GM12878 (cell line): Measurements from ENCODE around the gene EIF2B5. TPM values are rescaled to one million over a fixed set of nuclear protein-coding genes. Genes with fewer than 3 reads are reported as not detected.

ENCODE experiments used
- ATAC-seq: fragments of 200-7000 bp; cut with Tn5 transposase; 3 replicates; pipeline ENCODE4 v1.9.1; 2020; ENCODE audit warnings: mild to moderate bottlenecking, moderate library complexity
- BruUV-seq: library from RNA; stranded (reverse); fragments of 400-500 nt; replicated peaks from 2 replicates; lab custom pipeline; 2021; lab: Mats Ljungman, UMichigan
- CTCF ChIA-PET: fragments of 300-600 bp; sonication (Branson Sonifier 250); formaldehyde crosslinking; extraction: SDS; loops from one replicate; lab custom pipeline; 2021; ENCODE audit warnings: inconsistent platforms; lab: Yijun Ruan, JAX
- POLR2A ChIA-PET: fragments of 350-600 bp; formaldehyde crosslinking; extraction: SDS; loops from one replicate; lab custom pipeline; 2021; ENCODE audit warnings: inconsistent platforms; lab: Charles Lee
- RAD21 ChIA-PET: fragments of 300-600 bp; sonication (Branson Sonifier 250); formaldehyde crosslinking; loops from one replicate; lab custom pipeline; 2023; ENCODE audit warnings: antibody characterized with exemption; ENCODE audit not compliant: unreplicated experiment; lab: Charles Lee
- SMC1A ChIA-PET: fragments of 300-600 bp; sonication (Branson Sonifier 250); formaldehyde crosslinking; loops from one replicate; lab custom pipeline; 2023; ENCODE audit not compliant: unreplicated experiment, uncharacterized antibody; lab: Charles Lee
- DNase-seq: peaks from one replicate; pipeline ENCODE4 v3.0.0-alpha.2; 2011; ENCODE audit warnings: low read depth, low spot score
- FAIRE-seq: peaks from 3 replicates; lab custom pipeline; 2011; peaks lifted over from hg19 to GRCh38; lab: Jason Lieb, UNC
- H2AFZ ChIP-seq: 2 replicates; pipeline ENCODE4 v1.6.0; 2011; ENCODE audit warnings: low read depth, low read length, control low read depth; ENCODE audit not compliant: control insufficient read depth
- H3K27ac ChIP-seq: 2 replicates; pipeline ENCODE4 v1.5.1; 2011; ENCODE audit warnings: control low read depth; ENCODE audit not compliant: control insufficient read depth, insufficient read depth
- H3K27me3 ChIP-seq, 2 experiments: replicated peaks in 1 of 2; 2 replicates each; pipeline versions ENCODE4 v1.6.0 to v1.6.1; 2011; ENCODE audit warnings: low read length in 1 of 2; ENCODE audit not compliant: control insufficient read depth in 2 of 2, insufficient read depth in 2 of 2
- H3K36me3 ChIP-seq, 2 experiments: 2 replicates each; pipeline ENCODE4 v1.5.1; 2011; ENCODE audit warnings: low read length in 1 of 2; ENCODE audit not compliant: control insufficient read depth in 2 of 2, insufficient read depth in 2 of 2
- H3K4me1 ChIP-seq: 2 replicates; pipeline ENCODE4 v1.6.1; 2011; ENCODE audit warnings: mild to moderate bottlenecking, low read length, moderate library complexity, mixed read lengths; ENCODE audit not compliant: control insufficient read depth, insufficient read depth
- H3K4me2 ChIP-seq: 2 replicates; pipeline ENCODE4 v1.6.0; 2011; ENCODE audit warnings: control low read depth; ENCODE audit not compliant: control insufficient read depth, insufficient read depth
- H3K4me3 ChIP-seq: fragments of 200-600 bp; sonication (generic); 2 replicates; pipeline ENCODE4 v1.5.1; 2016
- H3K79me2 ChIP-seq: 2 replicates; pipeline ENCODE4 v1.6.0; 2011; ENCODE audit warnings: low read length; ENCODE audit not compliant: control insufficient read depth, insufficient read depth
- H3K9ac ChIP-seq: 2 replicates; pipeline ENCODE4 v1.8.0; 2011; ENCODE audit warnings: low read length, control low read depth, mixed read lengths; ENCODE audit not compliant: control insufficient read depth, insufficient read depth
- H3K9me3 ChIP-seq: replicated peaks from 3 replicates; pipeline ENCODE4 v1.5.1; 2011; ENCODE audit warnings: mild to moderate bottlenecking, low read length; ENCODE audit not compliant: control insufficient read depth, insufficient read depth
- H4K20me1 ChIP-seq: 2 replicates; pipeline ENCODE4 v1.6.0; 2011; ENCODE audit not compliant: control insufficient read depth, insufficient read depth
- BACH1 ChIP-seq: fragments of 450-650 bp; IDR thresholded peaks from 2 replicates; pipeline ENCODE4 v1.6.1; 2017; ENCODE audit warnings: mild to moderate bottlenecking, borderline replicate concordance
- FOXM1 ChIP-seq: IDR thresholded peaks from 2 replicates; pipeline ENCODE4 v1.6.1; 2012; ENCODE audit warnings: low read depth, mild to moderate bottlenecking, inconsistent platforms, low read length, moderate library complexity
- SMAD1 ChIP-seq: fragments of 450-650 bp; IDR thresholded peaks from 2 replicates; pipeline ENCODE4 v1.6.1; 2018; ENCODE audit warnings: mild to moderate bottlenecking, low read depth; ENCODE audit not compliant: partially characterized antibody
- WGBS: methylation state at CpG from one replicate; pipeline ENCODE4 v1.1.6; 2016; ENCODE audit warnings: low lambda C conversion rate; ENCODE audit not compliant: insufficient replicate concordance, insufficient coverage; ENCODE audit errors: missing lambda C conversion rate; 5-methylcytosine and 5-hydroxymethylcytosine counted together
- in situ Hi-C: fragments of 300-500 bp; cut with MboI; formaldehyde crosslinking; loops from 9 replicates; pipeline ENCODE4 v1.14.3; 2018; ENCODE audit warnings: mixed read lengths
- intact Hi-C: fragments of 100-400 bp; cut with micrococcal nuclease; formaldehyde crosslinking; loops from one replicate; pipeline ENCODE4 v1.14.2; 2022; ENCODE audit not compliant: unreplicated experiment
- polyA plus RNA-seq, 11 experiments: library from polyadenylated mRNA; depleted of rRNA in 4 of 11; unstranded in 6 of 11; stranded (reverse) in 5 of 11; fragments of >200 nt; fragmentation: Nextera tagmentation in 4 of 11; fragmentation: Illumina TruSeq in 1 of 11; extraction: Ambion mirVana in 4 of 11; extraction: Trizol in 1 of 11; gene quantifications; 1 replicate in 1 of 11; 2 replicates in 10 of 11; pipeline versions ENCODE4 v1.2.1 to v1.2.3, GENCODE V29; 2011 to 2016; ENCODE audit warnings: inconsistent platforms in 2 of 11, missing spikeins in 2 of 11, low read depth in 1 of 11
- total RNA-seq, 4 experiments: library from RNA; depleted of rRNA in 3 of 4; stranded (reverse); fragments of >200 nt in 3 of 4; fragmentation: Illumina TruSeq in 1 of 4; extraction: Trizol in 1 of 4; gene quantifications; 2 replicates each; pipeline versions ENCODE4 v1.2.1 to v1.2.3, GENCODE V29; 2013 to 2021
- TF ChIP-seq, protein P1 (sequence below): fragments of 450-650 bp; IDR thresholded peaks from 2 replicates; pipeline ENCODE4 v1.6.1; 2017; ENCODE audit warnings: low read depth, mild to moderate bottlenecking, moderate library complexity
- TF ChIP-seq, protein P2 (sequence below): fragments of 450-650 bp; formaldehyde crosslinking; IDR thresholded peaks from 2 replicates; pipeline ENCODE4 v1.4.0; 2022; ENCODE audit warnings: mild to moderate bottlenecking, moderate library complexity

Gene EIF2B5
- total and polyA plus RNA-seq, 10 of the 15 experiments (the other 5 are each of a cell fraction or from before 2014, with no cell fraction given), result 13.7 to 82.7 (median 52.2) TPM

DNA sequence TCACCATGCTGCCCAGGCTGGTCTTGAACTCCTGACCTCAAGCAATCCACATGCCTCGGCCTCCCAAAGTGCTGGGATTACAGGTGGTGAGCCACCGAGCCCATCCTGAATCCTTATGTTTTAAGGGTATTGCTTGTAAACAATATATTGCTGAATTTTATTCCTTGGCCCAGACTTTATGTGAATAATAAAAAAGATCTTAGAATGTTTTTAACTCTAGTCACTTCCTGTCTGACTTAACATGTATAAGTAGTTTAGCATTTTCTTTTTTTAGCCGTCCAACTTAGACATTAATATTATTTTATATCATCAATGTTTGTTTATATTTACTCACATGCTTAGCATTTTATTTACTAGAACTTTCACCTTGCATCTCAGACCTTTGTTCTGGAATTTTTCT lies 9.2 kb upstream of the EIF2B5 start:
- H3K4me3 ChIP-seq, result no peak overlapping the region
- H3K4me1 ChIP-seq, result no peaks in the 10 kb centered on the region
- DNase-seq (no peak), FAIRE-seq (no peak), ATAC-seq (no peak)
- ChIA-PET SMC1A (no interaction called here), CTCF (no interaction called here), RAD21 (no interaction called here), POLR2A (interaction anchor here (0.7 kb wide), 1 partner anchor 19 kb away, joined by 5 read pairs; no protein-coding TSS in a partner anchor)
- in situ Hi-C loops (no loop called here), intact Hi-C loops (no loop called here)
- no peak overlapping the region for H3K4me2 ChIP-seq
- no peaks in the 10 kb centered on the region for H3K9me3 ChIP-seq
- H4K20me1 ChIP-seq, result no peaks in the 10 kb centered on the region
- no peak overlapping the region for H3K27ac ChIP-seq
- no TSS peak for BruUV-seq
- no peaks in the 10 kb centered on the region for H3K36me3 ChIP-seq
- H3K9ac ChIP-seq, result no peak overlapping the region
- no peaks in the 10 kb centered on the region for H3K27me3 ChIP-seq
- WGBS, result 32% methylated on average over 3 of the region's 3 CpGs
- TF ChIP-seq, protein P1, sequence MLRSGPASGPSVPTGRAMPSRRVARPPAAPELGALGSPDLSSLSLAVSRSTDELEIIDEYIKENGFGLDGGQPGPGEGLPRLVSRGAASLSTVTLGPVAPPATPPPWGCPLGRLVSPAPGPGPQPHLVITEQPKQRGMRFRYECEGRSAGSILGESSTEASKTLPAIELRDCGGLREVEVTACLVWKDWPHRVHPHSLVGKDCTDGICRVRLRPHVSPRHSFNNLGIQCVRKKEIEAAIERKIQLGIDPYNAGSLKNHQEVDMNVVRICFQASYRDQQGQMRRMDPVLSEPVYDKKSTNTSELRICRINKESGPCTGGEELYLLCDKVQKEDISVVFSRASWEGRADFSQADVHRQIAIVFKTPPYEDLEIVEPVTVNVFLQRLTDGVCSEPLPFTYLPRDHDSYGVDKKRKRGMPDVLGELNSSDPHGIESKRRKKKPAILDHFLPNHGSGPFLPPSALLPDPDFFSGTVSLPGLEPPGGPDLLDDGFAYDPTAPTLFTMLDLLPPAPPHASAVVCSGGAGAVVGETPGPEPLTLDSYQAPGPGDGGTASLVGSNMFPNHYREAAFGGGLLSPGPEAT, result no peak
- TF ChIP-seq, protein P2, sequence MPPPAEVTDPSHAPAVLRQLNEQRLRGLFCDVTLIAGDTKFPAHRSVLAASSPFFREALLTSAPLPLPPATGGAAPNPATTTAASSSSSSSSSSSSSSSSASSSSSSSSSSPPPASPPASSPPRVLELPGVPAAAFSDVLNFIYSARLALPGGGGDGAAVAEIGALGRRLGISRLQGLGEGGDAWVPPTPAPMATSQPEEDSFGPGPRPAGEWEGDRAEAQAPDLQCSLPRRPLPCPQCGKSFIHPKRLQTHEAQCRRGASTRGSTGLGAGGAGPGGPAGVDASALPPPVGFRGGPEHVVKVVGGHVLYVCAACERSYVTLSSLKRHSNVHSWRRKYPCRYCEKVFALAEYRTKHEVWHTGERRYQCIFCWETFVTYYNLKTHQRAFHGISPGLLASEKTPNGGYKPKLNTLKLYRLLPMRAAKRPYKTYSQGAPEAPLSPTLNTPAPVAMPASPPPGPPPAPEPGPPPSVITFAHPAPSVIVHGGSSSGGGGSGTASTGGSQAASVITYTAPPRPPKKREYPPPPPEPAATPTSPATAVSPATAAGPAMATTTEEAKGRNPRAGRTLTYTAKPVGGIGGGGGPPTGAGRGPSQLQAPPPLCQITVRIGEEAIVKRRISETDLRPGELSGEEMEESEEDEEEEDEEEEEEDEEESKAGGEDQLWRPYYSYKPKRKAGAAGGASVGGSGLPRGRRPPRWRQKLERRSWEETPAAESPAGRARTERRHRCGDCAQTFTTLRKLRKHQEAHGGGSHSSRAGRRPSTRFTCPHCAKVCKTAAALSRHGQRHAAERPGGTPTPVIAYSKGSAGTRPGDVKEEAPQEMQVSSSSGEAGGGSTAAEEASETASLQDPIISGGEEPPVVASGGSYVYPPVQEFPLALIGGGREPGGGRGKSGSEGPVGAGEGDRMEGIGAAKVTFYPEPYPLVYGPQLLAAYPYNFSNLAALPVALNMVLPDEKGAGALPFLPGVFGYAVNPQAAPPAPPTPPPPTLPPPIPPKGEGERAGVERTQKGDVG (CRISPR knock-in tag), result no peak
- TF ChIP-seq BACH1 (no peak), SMAD1 (no peak), FOXM1 (no peak)
- no peak overlapping the region for H2AFZ ChIP-seq
- H3K79me2 ChIP-seq, result no peaks in the 10 kb centered on the region
